Skeletal muscle satellite cell (primary cell): ENCODE measurements around the gene ECEL1.

Experiments
- H3K27me3 ChIP-seq: 2 replicates; pipeline ENCODE4 v1.7.0; 2013; ENCODE audit warnings: low read length; ENCODE audit not compliant: control insufficient read depth, insufficient read depth
- H3K36me3 ChIP-seq: 2 replicates; pipeline ENCODE4 v1.7.0; 2013; ENCODE audit warnings: mild to moderate bottlenecking, control low read depth, low read length; ENCODE audit not compliant: insufficient read depth
- H3K4me1 ChIP-seq: 2 replicates; pipeline ENCODE4 v1.7.0; 2013; ENCODE audit warnings: low read length; ENCODE audit not compliant: control insufficient read depth, insufficient read depth
- H3K4me2 ChIP-seq: 2 replicates; pipeline ENCODE4 v1.7.0; 2013; ENCODE audit warnings: mild to moderate bottlenecking, low read length
- H3K4me3 ChIP-seq: 2 replicates; pipeline ENCODE4 v1.7.0; 2013; ENCODE audit warnings: low read length
- H3K9ac ChIP-seq: 2 replicates; pipeline ENCODE4 v1.7.0; 2013; ENCODE audit warnings: mild to moderate bottlenecking, low read depth, low read length, moderate library complexity
- H3K9me3 ChIP-seq: replicated peaks from 2 replicates; pipeline ENCODE4 v1.7.0; 2013; ENCODE audit warnings: mild to moderate bottlenecking, control low read depth, low read length

The ECEL1 gene

DNA sequence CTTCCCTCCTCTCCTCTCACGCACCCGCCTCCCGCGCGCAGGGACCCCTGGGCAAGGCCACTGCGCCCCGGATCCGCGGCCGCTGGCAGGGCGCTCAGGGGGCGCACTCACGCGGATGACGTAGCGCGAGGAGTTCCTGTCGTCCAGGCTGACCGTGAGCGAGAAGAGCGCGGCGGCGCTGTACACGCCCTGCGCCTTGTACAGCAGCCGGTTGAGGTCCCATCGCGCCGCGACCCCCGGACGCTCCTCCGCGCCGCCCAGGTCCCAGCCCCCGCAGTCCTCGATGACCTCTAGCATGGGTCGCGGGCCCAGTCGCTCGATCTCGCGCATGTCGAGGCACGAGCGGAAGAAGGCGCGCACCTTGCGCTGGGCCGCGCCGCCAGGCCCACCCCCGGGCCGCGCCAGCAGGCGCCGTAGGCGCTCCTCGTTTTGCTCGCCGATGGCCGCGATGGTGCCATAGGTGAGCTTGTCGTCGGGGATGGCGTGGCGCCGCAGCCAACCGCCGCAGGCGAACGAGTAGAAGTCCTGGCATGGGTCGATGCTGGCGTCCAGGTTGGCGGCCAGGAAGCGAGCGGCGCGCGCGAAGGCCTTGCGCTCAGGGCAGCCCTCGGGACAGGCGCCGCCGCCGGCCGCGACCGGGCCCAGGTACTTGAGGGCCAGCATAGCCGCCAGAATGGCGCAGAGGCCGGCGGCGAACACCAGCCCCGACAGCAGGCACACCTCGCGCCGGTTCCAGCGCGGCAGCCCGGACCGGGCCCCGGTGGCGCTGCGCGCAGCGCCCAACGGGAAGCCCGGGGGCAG is 1.7 kb downstream of the ECEL1 start:
- H3K4me3 ChIP-seq: no peak overlapping the region
- H3K9me3 ChIP-seq: no peaks in the 10 kb centered on the region
- H3K4me1 ChIP-seq: no peaks in the 10 kb centered on the region
- no peak overlapping the region for H3K4me2 ChIP-seq
- no peak overlapping the region for H3K9ac ChIP-seq
- H3K27me3 ChIP-seq: peaks cover 72% of the 10 kb centered on the region
- no peaks in the 10 kb centered on the region for H3K36me3 ChIP-seq

DNA sequence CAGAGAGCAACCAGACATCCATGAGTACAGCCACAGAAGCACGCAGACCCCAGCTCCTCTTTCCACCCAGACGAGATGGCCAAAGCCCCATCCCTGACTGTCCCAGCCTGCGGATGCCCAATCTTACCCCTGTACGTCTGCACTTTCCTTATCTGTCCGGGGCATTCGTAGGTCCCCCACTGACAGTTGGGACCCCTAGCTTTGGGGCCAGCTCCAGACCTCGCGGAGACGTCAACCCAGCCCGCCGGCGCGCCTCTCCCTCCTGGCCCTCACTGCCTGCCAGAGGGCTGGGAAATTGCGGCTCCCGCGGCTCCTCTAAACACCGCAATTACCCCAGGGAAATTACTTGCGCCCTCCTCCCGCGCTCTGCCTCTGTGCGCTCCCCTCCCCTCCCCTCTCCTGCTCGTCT is 2.3 kb downstream of the ECEL1 start:
- Histone ChIP-seq H3K9me3 (no peaks in the 10 kb centered on the region), H3K4me1 (no peaks in the 10 kb centered on the region), H3K27me3 (peaks cover 74% of the 10 kb centered on the region), H3K9ac (no peak overlapping the region), H3K4me2 (no peak overlapping the region), H3K36me3 (no peaks in the 10 kb centered on the region), H3K4me3 (no peak overlapping the region)

DNA sequence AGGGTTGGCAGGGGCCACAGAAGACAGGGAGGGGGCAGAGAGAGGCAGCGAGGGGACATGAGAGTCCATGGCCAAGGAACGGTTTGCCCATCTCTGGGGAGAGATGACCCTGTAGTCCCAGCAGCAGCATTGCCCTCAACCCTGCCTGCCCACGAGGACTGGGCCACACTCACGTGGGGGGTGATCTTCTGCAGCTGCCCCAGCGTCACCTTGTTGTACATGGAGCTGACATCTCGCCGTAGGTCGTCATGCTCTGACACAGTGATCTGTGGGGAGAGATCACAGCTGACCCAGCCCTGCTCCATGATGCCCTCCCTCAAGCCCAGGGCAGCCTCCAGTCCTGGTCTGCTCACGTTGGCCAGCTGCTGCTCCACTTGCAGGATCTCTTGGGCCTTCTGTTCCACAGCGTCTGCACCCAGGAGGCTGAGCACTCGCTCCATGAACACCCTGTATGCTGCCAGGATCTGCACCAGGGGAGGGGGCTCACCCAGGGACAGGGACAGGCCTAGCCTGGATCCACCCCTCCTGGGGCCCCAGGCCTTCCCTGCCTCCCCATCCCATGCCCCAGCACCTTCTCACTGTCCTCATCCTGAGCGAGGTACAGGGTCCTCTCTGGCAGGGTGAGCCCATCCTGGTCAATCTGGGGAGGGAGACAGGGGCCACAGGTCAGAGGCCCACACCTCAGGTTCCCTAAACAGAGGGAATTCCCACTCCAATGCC is 2.8 kb downstream of the ECEL1 start:
- Histone ChIP-seq H3K27me3 (peaks cover 73% of the 10 kb centered on the region), H3K36me3 (no peaks in the 10 kb centered on the region), H3K4me2 (no peak overlapping the region), H3K9me3 (no peaks in the 10 kb centered on the region), H3K4me1 (no peaks in the 10 kb centered on the region), H3K4me3 (no peak overlapping the region), H3K9ac (no peak overlapping the region)

DNA sequence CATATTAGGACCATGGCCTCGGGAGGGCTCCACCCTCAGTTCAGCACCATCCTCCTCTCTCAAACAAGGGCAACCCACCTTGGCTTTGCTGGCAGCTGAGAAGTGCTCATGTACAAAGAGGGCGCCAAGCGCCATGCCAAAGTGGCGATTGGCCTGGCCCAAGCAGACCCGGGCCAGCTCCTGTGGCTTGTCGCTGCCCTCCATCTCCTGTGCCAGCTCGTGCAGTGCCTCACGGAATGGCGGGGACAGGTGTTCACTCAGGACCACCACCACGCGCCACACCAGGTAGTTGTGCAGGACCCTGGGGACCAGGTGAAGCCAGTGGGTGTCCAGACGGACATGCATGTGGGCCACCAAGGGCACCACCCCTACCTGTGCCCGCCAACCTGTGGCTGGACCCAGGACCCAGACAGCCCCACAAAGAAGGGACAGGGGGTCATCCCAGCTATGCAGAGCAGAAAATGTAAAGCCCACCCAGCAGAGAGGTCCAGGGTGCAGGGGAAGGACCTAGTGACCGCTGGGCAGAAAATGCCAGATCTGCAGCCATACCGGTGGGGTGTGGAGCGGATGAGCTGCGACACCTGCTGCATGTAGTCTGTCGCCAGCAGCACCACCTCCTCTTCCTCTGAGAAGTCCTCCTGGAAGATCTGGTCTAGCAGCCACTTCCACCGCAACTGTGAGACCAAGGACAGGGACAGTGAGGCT is 3.6 kb downstream of the ECEL1 start:
- Histone ChIP-seq H3K4me2 (no peak overlapping the region), H3K27me3 (peaks cover 74% of the 10 kb centered on the region), H3K36me3 (no peaks in the 10 kb centered on the region), H3K9me3 (no peaks in the 10 kb centered on the region), H3K4me1 (no peaks in the 10 kb centered on the region), H3K4me3 (no peak overlapping the region), H3K9ac (no peak overlapping the region)

DNA sequence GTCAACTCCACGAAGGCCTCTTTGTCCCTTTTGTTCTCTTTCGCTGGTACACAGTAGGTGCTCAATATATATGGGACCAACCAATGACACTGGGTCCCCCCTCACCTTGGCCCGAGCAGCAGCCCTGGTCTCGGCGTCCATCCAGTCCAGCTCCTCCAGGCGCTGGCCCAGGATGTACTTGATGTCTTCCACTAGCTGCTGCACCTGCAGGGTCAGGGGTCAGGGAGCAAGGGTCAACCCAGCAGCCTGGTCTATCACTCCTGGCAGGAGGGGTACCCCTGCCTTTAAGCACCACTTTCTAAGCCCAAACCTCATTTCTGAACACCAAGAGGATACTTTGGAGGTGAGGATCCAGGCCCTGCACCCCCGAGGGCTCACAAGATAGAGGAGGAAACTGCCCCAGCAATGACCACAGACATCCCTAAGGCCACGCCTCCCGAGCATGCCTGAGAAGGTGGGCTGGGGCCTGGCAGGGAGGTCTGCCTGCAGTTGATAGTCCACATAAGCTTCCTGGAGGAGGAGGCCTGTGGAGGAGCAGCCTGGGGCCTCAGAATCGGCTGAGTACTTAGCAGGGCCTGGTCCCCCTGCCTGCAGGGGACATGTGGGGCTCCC is 4.2 kb downstream of the ECEL1 start:
- peaks cover 71% of the 10 kb centered on the region for H3K27me3 ChIP-seq
- no peak overlapping the region for H3K4me2 ChIP-seq
- no peaks in the 10 kb centered on the region for H3K36me3 ChIP-seq
- no peak overlapping the region for H3K9ac ChIP-seq
- no peaks in the 10 kb centered on the region for H3K4me1 ChIP-seq
- H3K9me3 ChIP-seq: no peaks in the 10 kb centered on the region
- H3K4me3 ChIP-seq: no peak overlapping the region

DNA sequence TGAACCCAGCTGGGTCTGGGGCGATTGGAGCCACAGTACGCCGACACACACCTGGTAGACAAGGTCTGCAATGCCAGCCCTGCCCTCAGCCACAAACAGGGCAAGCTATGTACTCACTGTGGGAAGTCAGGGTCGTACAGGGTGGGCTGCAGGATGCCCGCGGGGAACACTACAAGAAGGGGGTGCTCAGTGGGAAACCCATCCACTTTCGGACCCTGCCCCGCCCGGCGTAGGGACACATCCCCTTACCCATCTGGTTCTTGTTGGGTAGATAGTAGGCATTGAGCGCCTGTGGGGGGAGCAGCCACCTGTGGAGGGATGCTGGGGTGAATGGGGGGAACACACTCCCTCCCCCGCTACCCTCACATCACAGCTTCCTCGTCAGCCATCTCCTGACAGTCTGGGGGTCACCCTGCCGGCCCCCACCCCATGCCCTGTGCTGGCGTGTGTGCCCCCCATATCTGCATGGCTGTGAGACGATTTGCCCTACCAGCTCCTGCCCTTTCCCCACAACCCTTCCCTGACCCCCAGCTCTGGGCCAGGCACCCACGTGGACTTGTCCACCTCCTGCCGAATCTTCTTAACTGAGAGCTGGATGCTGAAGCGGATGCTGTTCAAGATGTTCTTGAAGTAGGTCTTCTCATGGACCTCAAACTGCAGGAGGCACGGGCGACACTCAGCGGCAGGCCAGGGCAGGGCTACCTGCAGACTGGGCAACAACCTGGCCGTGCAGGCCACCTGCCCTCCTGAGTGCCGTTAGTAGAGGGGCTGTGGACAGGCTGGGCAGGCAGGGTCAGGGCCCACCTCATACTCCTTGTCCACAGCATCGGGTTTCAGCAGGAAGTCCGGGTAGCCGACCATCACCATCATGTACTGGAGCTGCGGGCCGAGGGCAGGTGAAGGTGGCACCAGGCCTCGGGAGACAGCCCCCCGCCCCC is 5.1 kb downstream of the ECEL1 start:
- no peaks in the 10 kb centered on the region for H3K36me3 ChIP-seq
- no peak overlapping the region for H3K9ac ChIP-seq
- H3K9me3 ChIP-seq: no peaks in the 10 kb centered on the region
- H3K4me3 ChIP-seq: no peak overlapping the region
- no peak overlapping the region for H3K4me2 ChIP-seq
- peaks cover 75% of the 10 kb centered on the region for H3K27me3 ChIP-seq
- no peaks in the 10 kb centered on the region for H3K4me1 ChIP-seq

DNA sequence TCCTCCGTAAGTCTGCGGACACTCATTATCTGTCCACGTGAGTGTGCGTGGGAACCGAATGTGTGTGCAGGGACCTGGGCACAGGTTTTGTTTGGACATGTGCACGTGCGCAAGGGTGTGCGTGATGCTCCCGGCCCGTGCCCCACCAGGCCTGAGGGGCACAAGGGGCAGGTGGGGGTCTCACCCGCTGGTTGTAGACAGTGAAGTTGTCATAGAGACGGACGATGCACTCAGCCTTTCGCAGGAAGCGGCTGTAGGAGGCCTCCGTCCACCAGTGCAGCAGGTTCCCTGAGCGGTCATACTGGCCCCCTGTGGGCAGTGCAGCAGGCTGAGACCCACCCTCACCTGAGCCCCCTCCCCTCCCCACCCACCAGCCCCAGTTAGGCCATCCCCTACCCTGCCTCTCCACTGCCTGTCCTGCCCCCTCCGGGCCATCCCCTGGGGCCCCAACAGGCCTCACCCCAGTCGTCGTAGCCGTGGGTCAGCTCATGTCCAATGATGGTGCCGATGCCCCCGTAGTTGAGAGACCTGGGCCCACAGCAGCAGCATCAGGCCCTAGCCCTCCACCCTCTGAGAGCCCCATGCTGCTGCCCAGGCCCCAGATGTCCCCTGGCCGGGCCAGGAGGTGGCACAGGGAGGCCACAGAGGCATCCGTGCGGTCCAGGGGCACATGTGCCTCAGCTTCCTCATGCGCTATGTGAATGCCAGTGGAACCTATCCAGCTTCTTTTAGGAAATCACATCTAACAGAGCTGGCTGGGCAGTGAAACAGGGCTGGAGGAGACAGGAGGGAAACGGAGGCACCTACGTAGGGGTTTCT is 6.1 kb downstream of the ECEL1 start:
- H3K4me2 ChIP-seq: no peak overlapping the region
- no peaks in the 10 kb centered on the region for H3K36me3 ChIP-seq
- H3K9ac ChIP-seq: no peak overlapping the region
- H3K4me3 ChIP-seq: no peak overlapping the region
- no peaks in the 10 kb centered on the region for H3K4me1 ChIP-seq
- H3K27me3 ChIP-seq: peaks cover 71% of the 10 kb centered on the region
- H3K9me3 ChIP-seq: no peaks in the 10 kb centered on the region

DNA sequence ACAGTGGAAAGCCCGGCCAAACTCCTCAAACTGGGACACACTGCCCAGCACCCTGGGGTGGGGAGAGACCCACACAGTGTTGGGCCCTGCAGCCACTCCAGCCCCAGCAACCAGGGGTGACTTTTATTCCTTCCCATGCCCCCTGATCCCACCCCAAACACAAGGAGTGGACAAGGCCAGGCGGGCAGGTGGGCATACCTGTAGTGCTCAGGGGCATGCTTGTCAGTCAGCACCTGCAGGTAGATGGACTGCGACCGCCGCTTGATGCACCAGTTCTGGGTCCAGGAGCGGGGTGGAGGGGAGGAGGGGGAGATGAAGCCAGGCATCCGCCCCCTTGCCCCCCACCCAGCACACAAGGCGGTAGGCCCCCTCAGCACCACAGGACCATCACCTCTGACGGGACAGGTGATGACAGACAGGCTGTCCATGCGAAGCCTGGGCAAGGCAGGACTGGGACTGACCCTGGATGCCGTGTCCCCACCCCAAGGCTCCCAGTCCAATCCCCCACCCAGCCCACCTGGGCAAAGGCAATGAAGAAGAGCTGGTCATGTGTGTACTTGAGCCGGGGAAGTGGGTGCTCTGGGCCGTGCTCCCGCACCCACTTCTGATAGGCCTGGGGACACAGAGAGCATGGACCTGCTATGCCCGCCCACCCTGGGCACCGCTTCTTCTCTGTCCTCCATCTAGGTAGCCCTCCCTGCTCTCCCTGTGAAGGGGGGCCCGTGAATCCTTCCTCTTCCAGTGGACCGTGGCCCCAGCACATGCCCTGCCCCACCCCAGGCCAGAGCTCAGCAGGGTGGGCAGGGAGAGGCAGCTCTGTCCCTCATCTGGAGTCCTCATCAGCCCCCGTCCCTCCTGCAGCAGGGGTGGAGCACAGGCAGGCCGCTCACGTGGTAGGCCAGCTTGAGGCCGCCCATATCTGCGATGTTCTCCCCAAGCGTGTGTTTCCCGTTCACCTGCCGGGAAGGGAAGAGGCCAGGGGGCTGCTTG is 7.1 kb downstream of the ECEL1 start:
- H3K9me3 ChIP-seq: no peaks in the 10 kb centered on the region
- no peaks in the 10 kb centered on the region for H3K36me3 ChIP-seq
- H3K9ac ChIP-seq: no peak overlapping the region
- H3K4me3 ChIP-seq: no peak overlapping the region
- H3K4me1 ChIP-seq: no peaks in the 10 kb centered on the region
- H3K4me2 ChIP-seq: no peak overlapping the region
- H3K27me3 ChIP-seq: peaks cover 70% of the 10 kb centered on the region

DNA sequence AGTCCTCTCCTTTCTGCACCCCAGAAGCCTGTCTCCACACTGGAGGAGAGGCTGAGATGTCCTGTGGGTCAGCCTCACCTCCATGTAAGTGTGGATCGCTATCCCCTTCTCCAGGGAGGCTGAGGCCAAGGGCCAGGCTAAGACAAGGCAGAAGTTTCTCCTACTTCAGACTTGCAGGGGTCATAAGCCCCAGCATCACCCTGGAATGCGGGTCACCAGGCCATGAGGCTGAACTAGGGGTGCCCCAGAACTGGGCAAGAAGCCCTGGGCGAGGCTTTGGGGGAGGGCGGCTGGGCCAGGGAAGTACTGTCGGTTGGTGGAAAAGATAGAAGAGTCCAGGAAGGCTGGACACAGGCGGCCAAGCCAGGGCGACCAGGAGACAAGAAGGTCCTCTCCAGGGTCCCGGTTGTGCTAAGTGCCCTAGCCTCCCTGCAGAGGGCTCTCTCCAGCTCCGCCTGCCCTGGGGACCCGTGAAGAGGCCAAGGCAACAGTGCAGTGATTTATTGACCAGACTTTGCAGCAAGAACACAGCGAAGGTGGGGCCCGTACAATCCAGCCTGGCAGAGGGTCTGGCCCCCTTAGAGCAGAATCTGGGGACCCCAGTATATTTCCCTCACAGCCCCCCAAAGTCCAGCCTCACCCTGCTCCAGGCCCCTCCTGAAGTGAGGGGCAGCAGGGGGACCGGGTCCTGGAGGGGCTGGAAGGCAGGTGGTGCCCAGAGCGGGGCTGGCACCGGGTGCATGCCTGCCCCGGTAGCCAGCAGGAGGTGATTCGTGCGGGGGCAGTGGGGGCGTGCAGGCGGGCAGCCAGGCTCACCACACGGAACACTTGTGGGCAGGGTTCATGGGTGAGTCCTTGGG is 8.1 kb downstream of the ECEL1 start:
- Histone ChIP-seq H3K4me1 (no peaks in the 10 kb centered on the region), H3K4me2 (no peak overlapping the region), H3K4me3 (no peak overlapping the region), H3K9me3 (no peaks in the 10 kb centered on the region), H3K9ac (no peak overlapping the region), H3K27me3 (peaks cover 69% of the 10 kb centered on the region), H3K36me3 (no peaks in the 10 kb centered on the region)
